ENCODE data around the gene FAN1. TPM values are rescaled to one million over a fixed set of nuclear protein-coding genes. Genes with fewer than 3 reads are reported as not detected.

Gene FAN1
- total RNA-seq, 1 experiment from 2014 or later: 27.7 TPM

Other genes with a start within 250 kb of the FAN1 start
- 10.4 and 11.7 TPM in 2 replicates for gene MTMR10, start 87.7 kb downstream of the FAN1 start, total RNA-seq (2014; rRNA removed; shearing (Covaris generic))
- gene TRPM1, start 197.8 kb downstream of the FAN1 start, total RNA-seq (2014; rRNA removed; shearing (Covaris generic)): not detected in 2 replicates

Measured in Daoy (cell line).